Ovary (tissue), 9 donors: ENCODE results near the gene SRSF7. TPM values are rescaled to one million over a fixed set of nuclear protein-coding genes. Genes with fewer than 3 reads are reported as not detected.
A peak's percentile ranks its signal among the peaks of the same experiment; 100 is the strongest.
"Not testable (repeated sequence)": the region's sequence is repeated elsewhere in the genome, so short reads cannot be mapped to it uniquely, and the experiment has no call there.

Experiments
- DNase-seq, 5 donors: peaks; one replicate each; pipeline ENCODE4 v3.0.0-alpha.2; 2019 to 2020
- H3K27ac ChIP-seq, 2 donors: fragments of 200-600 bp; one replicate each; pipeline versions ENCODE4 v1.5.1 to v1.8.0; 2019 to 2022
- H3K27me3 ChIP-seq: fragments of 200-600 bp; one replicate; pipeline ENCODE4 v1.8.0; 2022
- H3K36me3 ChIP-seq: fragments of 200-600 bp; sonication (generic); one replicate; pipeline ENCODE4 v1.5.1; 2019
- H3K4me1 ChIP-seq: one replicate; pipeline ENCODE4 v1.8.1; 2013; ENCODE audit warnings: mild to moderate bottlenecking, moderate library complexity; ENCODE audit not compliant: insufficient read depth
- H3K4me3 ChIP-seq: fragments of 200-600 bp; sonication (generic); one replicate; pipeline ENCODE4 v1.5.1; 2017
- H3K9me3 ChIP-seq, 2 donors: fragments of 200-600 bp in 1 of 2; sonication (generic) in 1 of 2; one replicate each; pipeline versions ENCODE4 v1.5.1 to v1.8.1; 2013 to 2019; ENCODE audit warnings: mild to moderate bottlenecking in 1 of 2, moderate library complexity in 1 of 2
- CTCF ChIP-seq, 3 donors: fragments of 450-650 bp in 2 of 3; fragments of 200-600 bp in 1 of 3; IDR thresholded peaks; one replicate each; pipeline versions ENCODE4 v1.5.1 to v1.8.0; 2016 to 2022; ENCODE audit warnings: antibody characterized with exemption in 3 of 3, mild to moderate bottlenecking in 1 of 3
- EP300 ChIP-seq: sonication (generic); formaldehyde crosslinking; IDR thresholded peaks from one replicate; pipeline ENCODE4 v1.6.1; 2017; ENCODE audit warnings: antibody characterized with exemption
- POLR2A ChIP-seq: fragments of 450-650 bp; IDR thresholded peaks from one replicate; pipeline ENCODE4 v1.6.1; 2017; ENCODE audit warnings: antibody characterized with exemption, mild to moderate bottlenecking, moderate library complexity
- WGBS, 3 donors: extraction: QIAGEN DNeasy Blood & Tissue Kit in 1 of 3; methylation state at CpG; one replicate each; pipeline versions ENCODE4 v1.1.5 to v1.1.7; 2013 to 2017; 5-methylcytosine and 5-hydroxymethylcytosine counted together
- intact Hi-C, 4 donors: fragments of 100-400 bp; cut with DNase I; formaldehyde crosslinking; loops; one replicate each; pipeline versions ENCODE4 v1.11.0 to v1.15.1; 2022 to 2023
- polyA plus RNA-seq, 2 donors: library from polyadenylated mRNA; stranded (reverse); fragments of 200-250 nt in 1 of 2; fragments of 350-450 nt in 1 of 2; fragmentation: Illumina TruSeq in 1 of 2; extraction: RNeasy Lipid Tissue Mini Kit (QIAGEN cat#74804) in 1 of 2; gene quantifications; one replicate each; pipeline ENCODE4 v1.2.3, GENCODE V29; 2013 to 2014
- total RNA-seq, 7 donors: library from RNA; depleted of rRNA in 2 of 7; stranded (reverse); fragments of >200 nt in 2 of 7; fragmentation: NEBNext Ultra II Directional in 3 of 7; extraction: Animal tissue kit (Norgen Biotek cat#: 25700) in 3 of 7; gene quantifications; one replicate each; pipeline versions ENCODE4 v1.1.0 to v1.2.4, GENCODE V29; 2016 to 2023
- donor health status: DM: no; HTN: no; CAD: no; lungs with moderate emphysema.
- donor health status: DM: no; HTN: no; CAD: no.
- donor health status: Bipolar disorder and iron deficiency.
- donor health status: DM: yes; HTN: yes; CAD: no.
- donor health status: DM: no; HTN: no; CAD: no.
- donor health status: DM: yes; HTN: yes; CAD: no.

Gene SRSF7
- total and polyA plus RNA-seq, 9 donors, result 81.1 to 163 (median 106) TPM

GRCh38 chr2:38763728-38764127 is 12.6 kb upstream of the SRSF7 start:
- 94 to 96% (median 95%) methylated on average over 4 of the region's 4 CpGs for WGBS, 3 donors
- no peak overlapping the region for H3K27ac ChIP-seq

GRCh38 chr2:38763228-38763627 is 12.1 kb upstream of the SRSF7 start:
- intact Hi-C loops, result no loop called here
- Histone ChIP-seq H3K9me3 (no peaks in the 10 kb centered on the region), H3K27me3 (no peaks in the 10 kb centered on the region), H3K4me3 (no peak overlapping the region), H3K27ac (no peak overlapping the region), H3K4me1 (no peaks in the 10 kb centered on the region), H3K36me3 (no peaks in the 10 kb centered on the region)
- TF ChIP-seq CTCF (IDR thresholded peaks at IDR 0.05) (no peak), POLR2A (no peak), EP300 (no peak)
- 75 to 88% (median 81%) methylated on average over 2 of the region's 2 CpGs for WGBS, 3 donors
- DNase-seq, result no peak

More at GRCh38 chr2:38763728-38764127, 12.6 kb upstream of the SRSF7 start:
- H3K36me3 ChIP-seq, result no peaks in the 10 kb centered on the region
- TF ChIP-seq EP300 (no peak), CTCF (IDR thresholded peaks at IDR 0.05) (no peak), POLR2A (no peak)
- H3K27me3 ChIP-seq, result no peaks in the 10 kb centered on the region
- H3K9me3 ChIP-seq, result no peaks in the 10 kb centered on the region
- no peaks in the 10 kb centered on the region for H3K4me1 ChIP-seq
- no peak overlapping the region for H3K4me3 ChIP-seq
- DNase-seq, result no peak
- intact Hi-C loops, result no loop called here

- 95 to 97% (median 95%) methylated on average over 24 to 31 of the region's 31 CpGs for WGBS, 3 donors
Measured at GRCh38 chr2:38755891-38756290, 4.7 kb upstream of the SRSF7 start.

GRCh38 chr2:38754506-38754905 is 3.3 kb upstream of the SRSF7 start:
- peak overlapping the region in 1 of 2 donors; percentile 27 for H3K27ac ChIP-seq
- TF ChIP-seq CTCF (IDR thresholded peaks at IDR 0.05) (no peak), POLR2A (no peak), EP300 (no peak)
- H3K27me3 ChIP-seq, result no peaks in the 10 kb centered on the region
- H3K36me3 ChIP-seq, result no peaks in the 10 kb centered on the region
- H3K9me3 ChIP-seq, result no peaks in the 10 kb centered on the region
- WGBS, 3 donors, result 21 to 29% (median 25%) methylated on average over 3 of the region's 3 CpGs
- H3K4me1 ChIP-seq, result no peaks in the 10 kb centered on the region
- intact Hi-C loops, result no loop called here
- no peak for DNase-seq
- no peak overlapping the region for H3K4me3 ChIP-seq

More at GRCh38 chr2:38755891-38756290, 4.7 kb upstream of the SRSF7 start:
- H3K4me3 ChIP-seq, DNase-seq, H3K27ac ChIP-seq, intact Hi-C loops, H3K4me1 ChIP-seq, H3K27me3 ChIP-seq, H3K36me3 ChIP-seq, H3K9me3 ChIP-seq: not testable (repeated sequence)

- Histone ChIP-seq H3K27me3 (no peaks in the 10 kb centered on the region), H3K4me3 (no peak overlapping the region), H3K27ac (peak overlapping the region in 1 of 2 donors; percentile 27), H3K4me1 (no peaks in the 10 kb centered on the region), H3K36me3 (no peaks in the 10 kb centered on the region), H3K9me3 (no peaks in the 10 kb centered on the region)
- TF ChIP-seq CTCF (IDR thresholded peaks at IDR 0.05) (no peak), EP300 (no peak), POLR2A (no peak)
- no peak for DNase-seq
- intact Hi-C loops, result no loop called here
Measured at GRCh38 chr2:38754049-38754448, 2.9 kb upstream of the SRSF7 start.
